GM23248 (cell line): ENCODE data around the gene POLN. TPM values are rescaled to one million over a fixed set of nuclear protein-coding genes. Genes with fewer than 3 reads are reported as not detected.

ENCODE experiments used
- DNase-seq: peaks from one replicate; pipeline ENCODE4 v3.0.0-alpha.2; 2015
- H2AFZ ChIP-seq: fragments of 200-600 bp; sonication (generic); 2 replicates; pipeline ENCODE4 v1.6.1; 2016; ENCODE audit warnings: antibody characterized with exemption
- H3F3A ChIP-seq: fragments of 200-600 bp; sonication (generic); 2 replicates; pipeline ENCODE4 v1.6.1; 2016; ENCODE audit warnings: mild to moderate bottlenecking, antibody characterized with exemption, mixed run types; ENCODE audit not compliant: insufficient read depth
- H3K27ac ChIP-seq: fragments of 200-600 bp; sonication (generic); 2 replicates; pipeline ENCODE4 v1.5.1; 2016; ENCODE audit warnings: mild to moderate bottlenecking
- H3K27me3 ChIP-seq: fragments of 200-600 bp; sonication (generic); replicated peaks from 2 replicates; pipeline ENCODE4 v1.6.1; 2016; ENCODE audit warnings: mild to moderate bottlenecking; ENCODE audit not compliant: insufficient read depth
- H3K36me3 ChIP-seq: fragments of 200-600 bp; sonication (generic); 2 replicates; pipeline ENCODE4 v1.6.1; 2016; ENCODE audit warnings: low read depth, mild to moderate bottlenecking
- H3K4me1 ChIP-seq: fragments of 200-600 bp; sonication (generic); 2 replicates; pipeline ENCODE4 v1.6.1; 2016; ENCODE audit warnings: mild to moderate bottlenecking; ENCODE audit not compliant: insufficient read depth
- H3K4me2 ChIP-seq: fragments of 200-600 bp; sonication (generic); one replicate; pipeline ENCODE4 v1.6.1; 2016; ENCODE audit warnings: mild to moderate bottlenecking; ENCODE audit not compliant: unreplicated experiment
- H3K4me3 ChIP-seq: fragments of 200-600 bp; sonication (generic); 2 replicates; pipeline ENCODE4 v1.5.1; 2016; ENCODE audit warnings: mild to moderate bottlenecking
- H3K79me2 ChIP-seq: fragments of 200-600 bp; sonication (generic); 2 replicates; pipeline ENCODE4 v1.6.1; 2016; ENCODE audit warnings: mild to moderate bottlenecking; ENCODE audit not compliant: insufficient read depth
- H3K9ac ChIP-seq: fragments of 200-600 bp; sonication (generic); 2 replicates; pipeline ENCODE4 v1.6.1; 2016; ENCODE audit warnings: mild to moderate bottlenecking
- H3K9me2 ChIP-seq: fragments of 200-600 bp; sonication (generic); 2 replicates; pipeline ENCODE4 v1.6.1; 2016; ENCODE audit warnings: mixed run types, mild to moderate bottlenecking, moderate library complexity; ENCODE audit not compliant: insufficient read depth
- H3K9me3 ChIP-seq: fragments of 200-600 bp; sonication (generic); one replicate; pipeline ENCODE4 v1.6.1; 2017; ENCODE audit warnings: low read depth
- H4K20me1 ChIP-seq: fragments of 200-600 bp; sonication (generic); 2 replicates; pipeline ENCODE4 v1.6.0; 2016; ENCODE audit not compliant: insufficient read depth
- EZH2 ChIP-seq: fragments of 200-600 bp; sonication (generic); IDR thresholded peaks from 2 replicates; pipeline ENCODE4 v1.6.1; 2018; ENCODE audit warnings: antibody characterized with exemption, mild to moderate bottlenecking; ENCODE audit not compliant: insufficient read depth, poor library complexity, severe bottlenecking
- EZH2phosphoT487 ChIP-seq: fragments of 200-600 bp; sonication (generic); IDR thresholded peaks from 2 replicates; pipeline ENCODE4 v1.6.1; 2018; ENCODE audit warnings: antibody characterized with exemption, moderate library complexity, mild to moderate bottlenecking, low read depth; ENCODE audit not compliant: insufficient read depth
- WGBS, 2 experiments: methylation state at CpG; one replicate each; pipeline ENCODE4 v1.1.6; 2015 to 2017; ENCODE audit warnings: low lambda C conversion rate in 2 of 2, low coverage in 1 of 2; ENCODE audit errors: missing lambda C conversion rate in 2 of 2; 5-methylcytosine and 5-hydroxymethylcytosine counted together
- in situ Hi-C: fragments of 300-500 bp; cut with MboI; formaldehyde crosslinking; loops from 2 replicates; pipeline ENCODE4 v1.15.0; 2020
- polyA plus RNA-seq: library from polyadenylated mRNA; unstranded; fragments of >200 nt; fragmentation: Nextera tagmentation; extraction: Ambion mirVana; gene quantifications from 2 replicates; pipeline ENCODE4 v1.2.1, GENCODE V29; 2016
- total RNA-seq: library from RNA; depleted of rRNA; stranded (reverse); fragments of >200 nt; shearing (Covaris generic); gene quantifications from 2 replicates; pipeline ENCODE4 v1.2.3, GENCODE V29; 2014

Gene POLN
- total and polyA plus RNA-seq, 2 experiments from 2014 or later = 1.6 to 3.9 TPM

- no peak for DNase-seq
- no peak for TF ChIP-seq EZH2
- no peak for TF ChIP-seq EZH2phosphoT487
- H3K4me2 ChIP-seq = no peak overlapping the region
- in situ Hi-C loops = no loop called here
- H3K27ac ChIP-seq = no peak overlapping the region
- H3K4me1 ChIP-seq = no peaks in the 10 kb centered on the region
- no peaks in the 10 kb centered on the region for H3K79me2 ChIP-seq
- no peaks in the 10 kb centered on the region for H3F3A ChIP-seq
- H3K9ac ChIP-seq = no peak overlapping the region
- no peaks in the 10 kb centered on the region for H3K36me3 ChIP-seq
- WGBS, 2 experiments = 83 to 84% methylated on average over 12 of the region's 12 CpGs
- no peaks in the 10 kb centered on the region for H3K27me3 ChIP-seq
- H3K9me3 ChIP-seq = no peaks in the 10 kb centered on the region
- no peak overlapping the region for H2AFZ ChIP-seq
- H3K4me3 ChIP-seq = no peak overlapping the region
- H4K20me1 ChIP-seq = no peaks in the 10 kb centered on the region
- no peaks in the 10 kb centered on the region for H3K9me2 ChIP-seq
These were observed 166.5 kb downstream of the POLN start for GRCh38 chr4:2075171-2075986.

GRCh38 chr4:2074588-2074987 lies 167.3 kb downstream of the POLN start:
- H4K20me1 ChIP-seq = no peaks in the 10 kb centered on the region
- H3F3A ChIP-seq = no peaks in the 10 kb centered on the region
- 77 to 79% methylated on average over 7 to 11 of the region's 11 CpGs for WGBS, 2 experiments
- no peaks in the 10 kb centered on the region for H3K9me3 ChIP-seq
- no peak for DNase-seq
- TF ChIP-seq EZH2phosphoT487 (no peak), EZH2 (no peak)
- H3K9ac ChIP-seq = no peak overlapping the region
- H3K27ac ChIP-seq = no peak overlapping the region
- in situ Hi-C loops = no loop called here
- H2AFZ ChIP-seq = no peak overlapping the region
- no peaks in the 10 kb centered on the region for H3K36me3 ChIP-seq
- H3K27me3 ChIP-seq = no peaks in the 10 kb centered on the region
- H3K4me2 ChIP-seq = no peak overlapping the region
- H3K9me2 ChIP-seq = no peaks in the 10 kb centered on the region
- no peaks in the 10 kb centered on the region for H3K4me1 ChIP-seq
- no peak overlapping the region for H3K4me3 ChIP-seq
- no peaks in the 10 kb centered on the region for H3K79me2 ChIP-seq

GRCh38 chr4:2073808-2074481 lies 168.0 kb downstream of the POLN start:
- H3K4me3 ChIP-seq = no peak overlapping the region
- no peaks in the 10 kb centered on the region for H3K9me2 ChIP-seq
- no peaks in the 10 kb centered on the region for H3K9me3 ChIP-seq
- no peaks in the 10 kb centered on the region for H4K20me1 ChIP-seq
- 74 to 77% methylated on average over 16 to 20 of the region's 20 CpGs for whole genome bisulfite sequencing, 2 experiments
- H3K4me1 ChIP-seq = no peaks in the 10 kb centered on the region
- H3F3A ChIP-seq = no peaks in the 10 kb centered on the region
- in situ Hi-C loops = no loop called here
- DNase-seq = no peak
- no peaks in the 10 kb centered on the region for H3K36me3 ChIP-seq
- no peak overlapping the region for H3K27ac ChIP-seq
- H3K9ac ChIP-seq = no peak overlapping the region
- H2AFZ ChIP-seq = no peak overlapping the region
- H3K27me3 ChIP-seq = no peaks in the 10 kb centered on the region
- TF ChIP-seq EZH2 = no peak
- TF ChIP-seq EZH2phosphoT487 = no peak
- no peak overlapping the region for H3K4me2 ChIP-seq
- H3K79me2 ChIP-seq = no peaks in the 10 kb centered on the region

- H3K9me3 ChIP-seq = no peaks in the 10 kb centered on the region
- no peak overlapping the region for H3K4me2 ChIP-seq
- in situ Hi-C loops = no loop called here
- no peaks in the 10 kb centered on the region for H3K9me2 ChIP-seq
- no peaks in the 10 kb centered on the region for H3F3A ChIP-seq
- no peaks in the 10 kb centered on the region; the same call in 1 of the 2 replicates for H4K20me1 ChIP-seq
- no peaks in the 10 kb centered on the region for H3K27me3 ChIP-seq
- WGBS, 2 experiments = 72 to 80% methylated on average over 14 to 18 of the region's 20 CpGs
- no peak overlapping the region for H3K4me3 ChIP-seq
- no peaks in the 10 kb centered on the region for H3K36me3 ChIP-seq
- H3K27ac ChIP-seq = no peak overlapping the region
- H3K9ac ChIP-seq = no peak overlapping the region
- no peaks in the 10 kb centered on the region for H3K79me2 ChIP-seq
- DNase-seq = no peak
- H3K4me1 ChIP-seq = no peaks in the 10 kb centered on the region
- no peak for TF ChIP-seq EZH2
- no peak for TF ChIP-seq EZH2phosphoT487
- H2AFZ ChIP-seq = no peak overlapping the region
These were observed 168.7 kb downstream of the POLN start for GRCh38 chr4:2072971-2073807.
